Ovary (tissue), 3 donors: ENCODE data around the gene CNDP1.

ENCODE experiments used
- CTCF ChIP-seq, 3 donors: fragments of 450-650 bp in 2 of 3; fragments of 200-600 bp in 1 of 3; IDR thresholded peaks; one replicate each; pipeline versions ENCODE4 v1.5.1 to v1.8.0; 2016 to 2022; ENCODE audit warnings: antibody characterized with exemption in 3 of 3, mild to moderate bottlenecking in 1 of 3
- POLR2A ChIP-seq: fragments of 450-650 bp; IDR thresholded peaks from one replicate; pipeline ENCODE4 v1.6.1; 2017; ENCODE audit warnings: antibody characterized with exemption, mild to moderate bottlenecking, moderate library complexity
- donor health status: DM: no; HTN: no; CAD: no.

- TF ChIP-seq CTCF (IDR thresholded peaks at IDR 0.05) (no peak), POLR2A (no peak)
Measured at GRCh38 chr18:74534150-74534969, at the start of gene CNDP1.
